GM18499 (cell line): Measurements from ENCODE around the gene SORCS1.

Experiments used
- ATAC-seq: cut with Tn5 transposase; IDR thresholded peaks from one replicate; pipeline ENCODE4 v1.9.1; 2021; ENCODE audit warnings: moderate number of reproducible peaks; ENCODE audit not compliant: insufficient read depth, unreplicated experiment

SORCS1 gene

DNA sequence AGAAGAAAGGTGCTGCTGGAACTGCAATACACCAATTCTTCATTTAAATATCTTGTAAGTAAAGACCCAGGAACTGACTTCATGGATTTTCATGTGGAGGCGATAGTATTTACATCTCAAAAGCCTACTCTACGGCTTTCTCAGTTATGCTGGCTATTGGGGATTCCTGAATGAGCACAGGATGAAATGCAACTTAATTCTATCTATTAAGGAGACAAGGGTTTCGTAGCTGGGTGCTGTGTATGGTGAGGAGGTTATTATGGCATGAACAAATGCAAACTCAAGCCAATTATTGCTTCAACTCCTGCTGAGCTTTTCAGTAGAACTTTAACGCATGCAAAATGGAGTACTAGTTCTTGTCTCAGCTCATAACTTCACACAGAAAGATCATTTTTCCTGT, 251.2 kb downstream of the SORCS1 start:
- no peak for ATAC-seq

GRCh38 chr10:106911096-106911495, 253.4 kb downstream of the SORCS1 start:
- no peak for ATAC-seq

- no peak for ATAC-seq
Measured at GRCh38 chr10:106910666-106911065, 253.8 kb downstream of the SORCS1 start.

DNA sequence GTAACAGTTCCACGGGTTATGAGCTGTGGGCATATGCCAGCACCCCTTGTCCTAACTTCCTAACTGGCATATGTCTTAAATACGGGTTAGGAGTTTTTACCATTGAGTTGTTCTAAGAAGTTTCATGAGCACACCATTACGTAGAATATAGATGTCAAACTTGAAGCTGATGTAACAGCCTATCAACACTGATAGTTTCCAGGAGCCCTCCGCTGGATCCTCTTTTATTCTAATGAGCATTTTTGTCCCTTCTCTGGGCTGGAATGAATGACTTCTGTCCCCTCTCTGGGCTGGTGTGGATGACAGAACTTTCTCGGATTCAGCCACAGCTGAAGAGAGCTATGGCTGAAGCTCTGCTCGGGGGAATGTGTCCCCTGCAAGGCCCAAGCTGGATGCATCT, 256.3 kb downstream of the SORCS1 start:
- ATAC-seq: no peak

DNA sequence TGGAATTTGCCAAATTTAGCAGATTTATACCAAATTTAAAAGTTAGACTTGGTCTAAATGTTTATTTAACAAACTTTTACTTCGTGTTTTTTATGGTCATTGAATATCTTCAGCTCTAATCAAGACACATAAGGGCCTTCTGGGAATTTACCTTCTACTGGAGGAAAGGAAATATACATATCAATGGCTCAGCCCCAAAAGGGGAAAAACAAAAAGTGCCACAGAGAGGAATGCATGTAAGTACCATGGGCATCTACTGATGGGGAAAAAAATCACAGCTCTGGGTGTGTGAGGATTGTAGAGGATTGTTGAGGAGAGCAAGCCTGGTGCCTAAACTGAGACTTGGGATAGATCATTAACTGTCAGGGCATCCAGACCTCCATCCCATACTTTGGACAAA, 260.3 kb downstream of the SORCS1 start:
- no peak for ATAC-seq

DNA sequence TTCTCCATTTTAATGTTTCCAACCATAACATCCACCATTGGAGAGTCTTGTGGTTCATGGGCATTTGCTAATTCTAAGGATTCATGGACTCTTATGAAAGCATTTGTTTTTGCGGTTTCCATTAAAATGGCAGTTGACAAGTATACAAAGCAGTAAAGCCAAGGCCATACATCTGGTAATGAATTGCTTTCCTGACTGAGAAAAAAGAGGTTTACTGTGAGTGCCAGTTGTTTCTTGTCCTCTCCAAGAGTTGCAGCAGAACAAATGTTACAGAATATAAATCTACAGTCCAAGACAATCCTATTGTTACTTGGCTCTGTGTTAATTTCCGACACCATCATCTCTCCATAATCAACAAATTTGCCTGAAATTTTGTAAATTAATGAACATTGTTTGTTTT, 261.3 kb downstream of the SORCS1 start:
- ATAC-seq: no peak

DNA sequence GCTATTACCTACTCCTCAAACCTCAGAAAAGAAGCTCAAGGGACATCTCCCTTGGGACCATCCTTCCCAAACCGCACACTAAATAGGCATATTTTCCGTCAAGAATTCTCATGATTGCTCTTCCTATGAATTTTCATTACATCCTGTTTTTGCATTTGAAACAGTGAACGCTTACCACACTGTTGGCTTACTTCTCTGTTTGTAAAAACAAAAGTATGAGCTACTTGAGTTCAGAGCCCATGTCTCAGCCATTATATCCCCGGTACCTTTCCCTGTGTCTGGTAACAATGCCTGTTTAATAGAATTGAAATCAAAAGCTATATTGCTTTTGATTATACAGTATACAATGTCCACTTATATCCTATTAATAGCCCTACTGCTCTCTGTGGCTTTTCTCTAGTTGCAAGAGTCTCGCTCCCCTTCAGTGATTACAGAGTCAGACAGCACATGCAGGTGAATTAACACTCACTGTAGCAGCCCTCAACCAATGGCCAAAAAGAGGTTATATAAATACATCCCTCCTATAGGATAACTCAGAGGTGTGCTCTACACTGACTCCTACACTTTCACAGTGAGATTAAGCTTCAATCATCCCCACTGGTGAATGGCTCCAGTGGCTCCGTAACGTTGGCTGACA, 264.4 kb downstream of the SORCS1 start:
- no peak for ATAC-seq

- no peak for ATAC-seq
Measured at GRCh38 chr10:106898446-106898845, 266.1 kb downstream of the SORCS1 start.

DNA sequence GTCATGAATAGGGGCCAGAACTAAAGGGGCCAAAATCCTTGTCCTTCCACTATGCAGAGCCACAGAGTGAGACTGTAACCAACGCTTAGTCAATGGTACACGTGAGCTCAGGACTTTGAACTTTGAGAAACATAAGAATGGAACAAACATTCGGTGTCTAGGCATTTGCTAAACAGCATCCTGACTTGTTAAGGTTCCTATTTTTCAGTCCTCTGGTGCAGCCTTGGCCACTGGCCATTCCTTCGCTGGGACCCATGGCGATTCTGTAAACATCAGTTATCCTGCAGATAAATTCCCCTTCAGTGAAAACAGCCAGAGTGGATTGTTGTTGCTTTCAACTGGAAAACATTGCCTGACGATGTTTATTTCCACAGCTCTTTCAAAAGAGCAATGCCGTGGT, 266.8 kb downstream of the SORCS1 start:
- ATAC-seq: no peak

DNA sequence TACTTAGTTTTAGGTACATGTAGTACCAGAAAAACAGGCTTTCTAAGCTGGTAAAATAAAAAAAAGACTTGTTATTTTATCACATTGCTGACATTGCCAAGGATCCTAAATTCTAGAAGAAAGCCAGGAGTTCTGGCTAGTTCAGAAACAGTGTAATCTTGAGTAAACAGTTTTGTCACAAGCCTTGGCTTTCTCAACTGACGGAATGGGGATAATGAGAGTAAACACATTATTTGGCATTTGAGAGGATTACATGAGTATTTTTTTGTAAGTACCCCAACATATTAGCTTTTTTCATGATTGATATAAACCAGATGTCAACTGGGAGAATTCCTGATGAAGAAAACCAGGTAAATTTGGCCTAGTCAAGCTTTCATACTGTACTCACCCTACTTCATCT, 269.8 kb downstream of the SORCS1 start:
- ATAC-seq: no peak

DNA sequence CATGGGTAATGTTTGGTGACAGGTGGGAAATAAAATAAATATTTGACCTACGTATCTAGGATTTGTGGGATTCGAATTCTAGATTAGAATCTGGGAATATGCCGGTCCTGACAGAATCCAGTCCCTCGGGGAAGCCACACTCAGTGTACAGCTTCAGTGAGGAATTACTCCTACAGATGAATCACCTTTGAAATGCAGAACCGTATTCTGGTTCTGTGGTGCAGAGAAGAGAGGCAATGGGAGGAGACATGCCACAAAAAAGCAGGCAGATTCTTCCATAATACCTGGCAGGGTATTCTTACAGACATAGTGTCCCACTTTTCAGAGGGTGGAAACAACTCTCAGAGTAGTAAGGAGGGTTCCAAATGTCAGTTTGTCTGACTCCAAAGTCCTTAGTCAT, 286.9 kb downstream of the SORCS1 start:
- ATAC-seq: no peak

DNA sequence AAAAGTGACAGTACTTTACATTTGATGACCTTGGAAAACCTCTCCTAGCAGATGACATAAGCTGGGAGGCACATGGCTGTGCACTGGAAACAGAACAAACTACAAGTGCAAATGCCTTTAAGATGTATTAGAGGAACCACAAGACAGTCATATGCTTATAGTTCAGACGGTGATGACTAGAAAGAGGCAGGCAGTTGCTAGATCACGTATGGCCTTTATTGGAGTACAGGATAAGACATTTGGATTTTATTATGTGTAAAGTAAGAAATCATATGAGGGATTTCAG, 290.0 kb downstream of the SORCS1 start:
- no peak for ATAC-seq

DNA sequence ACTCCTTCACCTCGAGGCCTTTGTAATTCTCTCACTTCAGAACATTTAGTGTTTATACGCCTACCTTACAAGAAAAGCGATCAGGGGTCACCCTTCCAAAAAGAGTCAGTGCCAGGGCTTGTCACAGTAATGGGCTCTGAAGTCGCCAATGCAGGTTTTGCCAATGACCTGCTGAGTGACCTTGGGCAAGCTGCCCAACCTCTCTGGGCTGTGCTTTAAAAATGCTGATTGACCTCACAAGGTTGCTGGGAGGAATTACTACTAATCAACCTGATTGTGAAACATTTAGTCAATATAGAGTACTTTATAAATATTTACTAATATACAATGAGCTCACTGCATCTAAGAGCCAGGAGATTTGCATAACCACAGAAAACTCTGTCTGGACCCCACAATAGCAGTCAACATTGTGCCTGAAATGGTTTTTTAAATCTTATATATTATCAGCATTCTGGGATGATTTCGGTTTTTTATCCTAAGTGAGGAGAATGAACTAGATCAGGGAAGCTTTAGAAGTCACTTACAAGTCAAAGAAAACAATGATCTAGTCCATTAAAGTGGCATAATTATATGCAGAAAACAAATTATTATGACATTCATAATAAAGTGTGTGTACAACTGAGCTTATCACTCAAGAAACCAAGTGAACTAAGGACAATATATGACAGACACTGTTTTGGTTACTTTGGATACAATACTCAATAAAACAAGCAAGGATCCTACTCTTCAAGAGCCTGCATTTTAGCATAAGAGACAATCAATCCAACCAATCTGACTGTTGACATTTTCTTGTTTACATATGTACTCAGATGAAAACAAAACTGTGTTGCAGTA, 290.5 kb downstream of the SORCS1 start:
- ATAC-seq: no peak

- no peak for ATAC-seq
Measured at GRCh38 chr10:106872176-106872575, 292.3 kb downstream of the SORCS1 start.

DNA sequence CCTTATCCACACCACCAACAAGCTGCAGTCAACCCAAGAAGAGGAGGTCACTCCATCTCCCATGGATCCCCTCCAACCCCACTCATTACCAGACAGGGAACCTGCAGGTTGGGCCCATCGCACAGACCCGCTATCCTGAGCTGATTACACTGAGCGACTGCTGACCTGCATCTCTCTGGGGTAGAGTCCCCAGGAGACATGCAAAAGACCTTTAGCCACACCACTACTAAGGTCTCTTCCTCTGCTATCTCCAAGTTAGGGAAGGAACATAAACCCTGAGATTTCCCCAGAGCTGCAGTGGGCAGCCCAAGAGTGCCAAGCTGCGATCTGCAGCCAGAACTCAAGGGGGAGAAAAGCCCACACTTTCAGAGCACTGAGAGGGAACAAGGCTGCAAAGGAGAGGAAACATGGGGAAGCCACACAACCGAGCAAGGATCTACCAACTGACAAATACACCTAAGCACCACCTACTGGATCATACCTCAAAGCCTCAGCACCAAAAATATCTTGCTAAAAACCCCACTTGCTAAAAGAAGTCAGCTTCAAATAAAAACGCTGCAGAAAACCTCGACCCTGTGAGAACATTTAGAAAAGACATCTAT, 298.2 kb downstream of the SORCS1 start:
- peak; percentile 48 for ATAC-seq

- no peak for ATAC-seq
Measured at GRCh38 chr10:106864031-106864430, 300.5 kb downstream of the SORCS1 start.

DNA sequence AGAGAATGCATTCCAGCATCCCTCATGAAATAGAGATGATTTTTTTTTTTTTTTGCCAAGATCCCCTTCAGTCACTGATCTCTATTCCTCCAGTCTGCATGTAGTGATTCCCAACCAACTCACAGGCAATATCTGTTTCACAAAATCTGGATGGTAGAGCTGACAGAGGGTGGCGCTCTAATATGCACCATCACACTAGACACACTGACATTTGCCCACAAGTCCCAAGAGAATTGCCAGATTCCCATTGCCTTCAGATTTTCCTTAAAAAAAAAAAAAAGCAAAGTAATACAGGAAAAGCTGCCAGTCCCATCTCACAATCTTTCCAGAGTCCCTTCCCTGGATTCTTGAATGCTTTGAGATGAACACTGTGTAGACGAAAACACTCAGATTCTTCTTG, 301.0 kb downstream of the SORCS1 start:
- ATAC-seq: no peak

GRCh38 chr10:106859892-106860652, 304.4 kb downstream of the SORCS1 start:
- ATAC-seq: no peak

DNA sequence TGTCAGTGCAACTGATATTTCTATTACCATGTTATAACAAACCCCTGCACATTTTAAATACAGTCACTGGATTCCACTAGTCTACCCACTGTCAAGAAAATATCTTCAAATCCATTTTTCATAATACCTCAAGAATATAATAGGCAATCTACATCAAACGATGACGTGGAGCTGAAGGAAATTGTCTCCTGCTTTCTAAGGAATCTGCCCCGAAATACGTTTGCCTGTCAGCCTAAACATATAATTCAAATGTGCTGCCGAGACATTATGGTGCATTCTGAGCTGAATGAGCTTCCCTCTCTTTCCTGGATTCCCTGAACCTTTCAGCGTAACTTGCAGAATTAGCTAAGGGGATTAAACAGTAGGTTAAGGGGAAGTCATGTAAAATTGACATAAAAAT, 306.8 kb downstream of the SORCS1 start:
- no peak for ATAC-seq

DNA sequence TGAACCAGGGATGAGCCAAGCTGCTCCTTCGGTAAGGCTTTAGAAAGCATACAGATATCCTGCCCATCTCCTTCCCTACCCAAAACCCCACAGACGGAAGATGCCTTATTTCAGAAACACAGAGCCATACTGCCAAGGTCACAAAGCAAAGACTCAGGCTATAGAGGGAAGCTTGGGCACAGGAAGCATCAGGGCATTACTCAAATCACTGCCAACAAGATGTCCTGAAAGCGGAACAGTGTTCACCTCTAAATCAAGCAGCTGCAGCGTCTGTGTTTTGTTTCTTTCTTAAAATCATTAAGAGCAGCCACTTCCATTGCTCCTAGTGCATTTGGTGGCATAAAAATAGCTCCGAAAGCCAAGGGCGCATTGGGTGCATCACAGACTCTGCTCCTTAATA, 307.3 kb downstream of the SORCS1 start:
- ATAC-seq: no peak
